Measurements from ENCODE around the gene RALGPS1.
A peak's percentile ranks its signal among the peaks of the same experiment; 100 is the strongest.

The RALGPS1 gene

DNA sequence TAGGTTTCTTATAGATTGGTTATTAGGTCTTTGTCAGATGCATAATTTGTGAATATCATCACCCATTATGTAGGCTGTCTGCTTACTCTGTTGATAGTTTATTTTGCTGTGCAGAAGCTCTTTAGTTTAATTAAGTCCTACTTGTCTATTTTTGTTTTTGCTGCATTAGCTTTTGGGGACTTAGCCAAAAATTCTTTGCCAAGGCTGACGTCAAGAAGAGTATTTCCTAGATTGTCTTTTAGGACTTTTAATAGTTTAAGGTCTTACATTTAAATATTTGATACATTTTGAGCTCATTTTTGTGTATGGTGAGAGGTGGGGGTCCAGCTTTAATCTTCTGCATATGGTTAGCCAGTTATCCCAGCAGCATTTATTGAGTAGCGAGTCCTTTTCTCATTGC is 232.7 kb downstream of the RALGPS1 start:
- Histone ChIP-seq H3K4me1 (no peaks in the 10 kb centered on the region), H3K4me2 (no peak overlapping the region), H3K4me3 (no peak overlapping the region), H4K20me1 (no peaks in the 10 kb centered on the region), H3K36me3 (no peaks in the 10 kb centered on the region), H3K27ac (no peak overlapping the region), H3K9ac (no peak overlapping the region), H3K27me3 (peaks cover 0 to 19% (median 0%) of the 10 kb centered on the region in 11 experiments; a peak in 2 of 22 replicates), H3K9me3 (replicated peaks in 1 of 11) (0 out of 22 replicates have a peak, but pooled peaks cover 0 to 4% (median 0%) of the 10 kb centered on the region in 11 experiments)
- no peak for TF ChIP-seq Cebpa-rat (IDR thresholded peaks at IDR 0.05)

DNA sequence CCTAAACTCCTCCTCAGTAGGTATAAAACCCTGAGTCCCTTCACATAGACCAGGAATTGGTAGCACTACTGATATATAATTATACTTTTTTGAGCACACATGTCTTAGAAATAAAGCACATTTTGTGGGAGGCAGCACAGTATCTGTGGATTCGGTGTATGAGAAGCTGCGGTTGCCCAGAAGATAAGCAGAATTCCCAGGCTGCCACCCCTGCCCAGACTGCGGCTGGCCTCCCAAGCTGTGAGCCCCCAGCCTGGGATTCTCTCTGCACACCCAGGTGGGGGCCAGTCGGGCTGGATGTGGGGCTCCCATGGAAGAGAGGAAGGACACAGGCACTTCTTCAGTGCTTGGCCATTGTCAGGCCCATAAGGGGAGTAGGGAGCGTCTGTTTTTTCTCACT is 233.4 kb downstream of the RALGPS1 start:
- Histone ChIP-seq H3K36me3 (no peaks in the 10 kb centered on the region), H3K4me2 (no peak overlapping the region), H3K9me3 (replicated peaks in 1 of 11) (0 out of 22 replicates have a peak, but pooled peaks cover 0 to 4% (median 0%) of the 10 kb centered on the region in 11 experiments), H3K4me3 (no peak overlapping the region), H3K4me1 (peaks cover 0 to 1% (median 0%) of the 10 kb centered on the region in 10 experiments; a peak in 1 of 20 replicates), H3K9ac (no peak overlapping the region), H3K27ac (no peak overlapping the region), H4K20me1 (no peaks in the 10 kb centered on the region), H3K27me3 (peaks cover 0 to 23% (median 0%) of the 10 kb centered on the region in 11 experiments; a peak in 2 of 22 replicates)
- no peak for TF ChIP-seq Cebpa-rat (IDR thresholded peaks at IDR 0.05)

GRCh38 chr9:127149010-127149409 is 234.4 kb downstream of the RALGPS1 start:
- Histone ChIP-seq H3K27me3 (peaks cover 0 to 23% (median 0%) of the 10 kb centered on the region in 11 experiments; a peak in 2 of 22 replicates), H3K27ac (no peak overlapping the region)

GRCh38 chr9:127149463-127150390 is 235.1 kb downstream of the RALGPS1 start:
- Histone ChIP-seq H4K20me1 (no peaks in the 10 kb centered on the region), H3K4me2 (no peak overlapping the region), H3K36me3 (no peaks in the 10 kb centered on the region), H3K4me1 (peaks cover 15 to 19% (median 16%) of the 10 kb centered on the region in 10 experiments), H3K4me3 (no peak overlapping the region), H3K27me3 (peaks cover 0 to 23% (median 0%) of the 10 kb centered on the region in 11 experiments; a peak in 2 of 22 replicates), H3K9me3 (replicated peaks in 1 of 11) (0 out of 22 replicates have a peak, but pooled peaks cover 0 to 4% (median 0%) of the 10 kb centered on the region in 11 experiments), H3K9ac (no peak overlapping the region), H3K27ac (no peak overlapping the region)
- no peak for TF ChIP-seq Cebpa-rat (IDR thresholded peaks at IDR 0.05)

More at GRCh38 chr9:127149010-127149409, 234.4 kb downstream of the RALGPS1 start:
- Histone ChIP-seq H3K4me2 (no peak overlapping the region), H3K4me3 (no peak overlapping the region), H4K20me1 (no peaks in the 10 kb centered on the region), H3K4me1 (peaks cover 8 to 11% (median 9%) of the 10 kb centered on the region in 10 experiments), H3K9ac (no peak overlapping the region), H3K9me3 (replicated peaks in 1 of 11) (0 out of 22 replicates have a peak, but pooled peaks cover 0 to 4% (median 0%) of the 10 kb centered on the region in 11 experiments), H3K36me3 (no peaks in the 10 kb centered on the region)
- no peak for TF ChIP-seq Cebpa-rat (IDR thresholded peaks at IDR 0.05)

DNA sequence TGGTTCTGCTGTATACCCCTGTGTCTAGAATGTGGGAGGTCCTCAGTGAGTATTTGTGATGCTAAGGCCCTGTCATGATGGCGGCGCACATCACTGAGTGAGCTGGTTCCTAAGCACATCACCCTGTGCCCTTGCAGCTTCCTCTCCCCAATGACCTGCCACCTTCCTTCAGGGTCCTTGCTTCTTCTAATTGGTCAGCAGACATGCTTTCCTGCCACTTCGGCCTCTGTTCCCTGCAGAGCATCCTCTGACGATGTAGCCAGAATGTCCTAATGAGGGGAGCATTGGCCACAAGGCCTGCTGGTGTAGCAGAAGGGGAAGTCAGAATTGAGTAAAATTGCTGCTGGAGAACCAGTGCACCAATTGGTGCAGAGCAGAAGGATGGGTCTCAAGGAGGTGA is 238.9 kb downstream of the RALGPS1 start:
- peaks cover 0 to 32% (median 0%) of the 10 kb centered on the region in 11 experiments; a peak in 3 of 22 replicates for H3K27me3 ChIP-seq
- 0 out of 22 replicates have a peak, but pooled peaks cover 0 to 5% (median 0%) of the 10 kb centered on the region in 11 experiments for H4K20me1 ChIP-seq
- H3K4me3 ChIP-seq = no peak overlapping the region
- peaks cover 23 to 29% (median 25%) of the 10 kb centered on the region in 10 experiments for H3K4me1 ChIP-seq
- H3K9me3 ChIP-seq (replicated peaks in 1 of 11) = no peaks in the 10 kb centered on the region
- no peaks in the 10 kb centered on the region for H3K36me3 ChIP-seq
- TF ChIP-seq Cebpa-rat (IDR thresholded peaks at IDR 0.05) = no peak
- H3K9ac ChIP-seq = no peak overlapping the region
- peak overlapping the region; percentile 75 to 94 (median 86) for H3K4me2 ChIP-seq
- peak overlapping the region in 6 of 11 experiments; percentile 53 to 69 (median 61); a peak in 8 of 22 replicates for H3K27ac ChIP-seq

DNA sequence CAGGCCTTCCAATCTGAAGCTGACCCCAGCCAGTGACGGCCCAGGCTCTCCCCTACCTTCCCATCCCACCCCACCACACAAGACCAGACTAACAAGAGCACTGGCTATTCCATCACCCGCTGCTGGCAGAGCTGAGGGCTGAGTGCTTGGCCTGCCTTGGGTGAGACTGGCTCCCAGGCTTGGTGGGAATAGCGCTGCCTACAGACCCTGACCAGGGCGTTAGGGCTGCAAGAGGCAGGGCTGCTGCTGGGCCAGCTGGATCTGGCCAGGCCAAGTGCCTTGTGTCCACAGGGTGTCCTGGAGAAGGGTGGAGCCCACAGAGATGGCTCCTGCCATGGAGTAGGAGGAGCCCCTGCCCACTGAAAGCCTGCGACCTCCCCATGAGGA is 239.4 kb downstream of the RALGPS1 start:
- H3K36me3 ChIP-seq = no peaks in the 10 kb centered on the region
- H3K27me3 ChIP-seq = peaks cover 0 to 35% (median 0%) of the 10 kb centered on the region in 11 experiments; a peak in 3 of 22 replicates
- TF ChIP-seq Cebpa-rat (IDR thresholded peaks at IDR 0.05) = no peak
- H3K27ac ChIP-seq = peak overlapping the region in 9 of 11 experiments; percentile 16 to 69 (median 57); a peak in 15 of 22 replicates
- H3K4me3 ChIP-seq = peak overlapping the region in 2 of 10 experiments; percentile 22 to 39; a peak in 3 of 20 replicates
- peaks cover 28 to 34% (median 29%) of the 10 kb centered on the region in 10 experiments for H3K4me1 ChIP-seq
- 0 out of 22 replicates have a peak, but pooled peaks cover 0 to 5% (median 0%) of the 10 kb centered on the region in 11 experiments for H4K20me1 ChIP-seq
- peak overlapping the region in 6 of 11 experiments; percentile 29 to 44 (median 40); a peak in 7 of 22 replicates for H3K9ac ChIP-seq
- H3K4me2 ChIP-seq = peak overlapping the region; percentile 75 to 94 (median 86)
- no peaks in the 10 kb centered on the region for H3K9me3 ChIP-seq (replicated peaks in 1 of 11)

DNA sequence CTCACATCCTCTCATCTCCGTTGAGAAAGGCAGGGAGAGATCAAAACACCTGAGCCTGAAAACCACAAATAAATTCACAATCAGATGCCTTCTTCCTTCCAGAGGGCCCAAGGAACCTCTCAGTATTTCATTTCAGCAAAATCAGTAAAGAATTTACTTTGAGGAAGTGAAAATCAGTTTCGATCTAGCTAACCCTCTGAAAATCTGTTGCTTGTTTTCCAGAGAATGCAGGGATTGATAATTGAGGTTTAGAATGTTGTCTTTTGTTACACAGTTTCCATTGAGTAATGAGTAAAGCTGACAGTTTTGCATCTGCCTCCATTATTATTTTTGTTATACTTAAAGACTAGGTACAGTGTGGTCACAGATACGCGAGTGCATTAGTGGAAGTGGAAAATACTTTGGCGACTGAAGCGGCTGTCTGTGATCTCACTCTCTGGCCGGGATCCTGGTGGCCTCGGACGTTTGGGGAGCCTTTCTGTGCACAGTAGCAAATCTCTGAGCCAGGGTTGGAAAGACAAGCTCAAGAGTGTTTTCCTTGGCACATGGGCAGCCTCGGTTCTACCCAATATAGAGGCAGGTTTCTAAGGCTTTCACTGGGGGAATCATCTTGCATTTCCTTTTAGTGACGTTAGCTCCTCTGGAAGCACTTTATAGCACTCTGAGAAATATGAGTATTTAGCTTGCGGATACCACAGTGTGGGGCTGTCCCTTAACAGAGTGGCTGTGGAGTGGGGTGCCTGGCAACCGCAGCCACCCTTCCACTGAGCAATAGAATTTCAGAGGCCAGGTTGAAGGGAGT is 240.0 kb downstream of the RALGPS1 start:
- peak overlapping the region; percentile 75 to 94 (median 86) for H3K4me2 ChIP-seq
- peaks cover 0 to 36% (median 0%) of the 10 kb centered on the region in 11 experiments; a peak in 3 of 22 replicates for H3K27me3 ChIP-seq
- peak overlapping the region; percentile 6 to 69 (median 57); a peak in 18 of 22 replicates for H3K27ac ChIP-seq
- peaks cover 34 to 40% (median 35%) of the 10 kb centered on the region in 10 experiments for H3K4me1 ChIP-seq
- H4K20me1 ChIP-seq = 0 out of 22 replicates have a peak, but pooled peaks cover 0 to 5% (median 0%) of the 10 kb centered on the region in 11 experiments
- H3K9me3 ChIP-seq (replicated peaks in 1 of 11) = no peaks in the 10 kb centered on the region
- peak overlapping the region in 5 of 10 experiments; percentile 5 to 39 (median 22); a peak in 7 of 20 replicates for H3K4me3 ChIP-seq
- H3K9ac ChIP-seq = peak overlapping the region in 9 of 11 experiments; percentile 29 to 46 (median 38); a peak in 14 of 22 replicates
- no peaks in the 10 kb centered on the region for H3K36me3 ChIP-seq
- TF ChIP-seq Cebpa-rat (IDR thresholded peaks at IDR 0.05) = no peak
